Skeletal muscle cell (primary cell): ENCODE measurements around the gene PSMA5.
"Not testable (repeated sequence)": the region's sequence is repeated elsewhere in the genome, so short reads cannot be mapped to it uniquely, and the experiment has no call there.

Experiments
- DNase-seq: peaks from one replicate; pipeline ENCODE4 v3.0.0-alpha.2; 2010; ENCODE audit warnings: low read depth
- H3K4me3 ChIP-seq: 2 replicates; pipeline ENCODE4 v1.5.1; 2011; ENCODE audit warnings: low read depth, mild to moderate bottlenecking, control low read depth, low read length, moderate library complexity

The PSMA5 gene

DNA sequence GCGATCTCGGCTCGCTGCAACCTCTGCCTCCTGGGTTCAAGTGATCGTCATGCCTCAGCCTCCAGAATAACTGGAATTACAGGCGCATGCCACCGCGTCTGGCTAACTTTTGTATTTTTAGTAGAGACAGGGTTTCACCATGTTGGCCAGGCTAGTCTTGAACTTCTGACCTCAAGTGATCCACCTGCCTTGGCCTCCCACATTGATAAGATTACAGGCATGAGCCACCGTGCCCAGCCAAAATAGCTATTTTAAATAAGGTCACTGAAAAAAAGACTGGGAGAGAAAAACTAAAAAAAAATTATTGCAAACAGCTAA, 31.0 kb downstream of the PSMA5 start:
- not testable (repeated sequence) for DNase-seq, H3K4me3 ChIP-seq

- DNase-seq, result no peak
Observed at GRCh38 chr1:109394591-109395281, 31.5 kb downstream of the PSMA5 start.

DNA sequence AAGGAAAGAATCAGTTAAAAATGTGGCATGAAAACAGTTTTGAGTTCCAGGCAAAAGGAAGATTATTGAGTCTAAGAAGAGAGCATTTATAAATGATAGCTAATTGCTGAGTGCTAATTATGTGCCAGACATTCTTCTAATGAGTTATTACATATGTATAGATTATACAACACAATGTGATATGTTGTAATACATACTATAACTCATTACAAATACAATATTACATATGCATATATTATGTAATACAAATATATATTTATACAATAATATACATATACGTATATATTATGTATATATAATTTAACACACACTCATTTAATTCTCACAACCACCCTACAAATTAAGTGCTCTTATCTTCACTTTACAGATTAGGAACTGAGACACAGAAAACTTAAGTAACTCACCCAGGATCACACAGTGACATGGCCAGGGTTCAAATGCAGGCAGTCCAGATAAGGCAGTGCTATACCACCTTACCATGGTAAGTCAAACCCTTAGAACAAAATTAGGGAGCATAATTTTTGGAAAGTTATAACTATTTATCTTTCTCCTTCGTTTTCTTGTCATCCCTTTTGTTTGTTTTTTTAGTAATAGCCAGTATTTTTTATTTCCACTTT, 32.5 kb downstream of the PSMA5 start:
- DNase-seq, result no peak
- H3K4me3 ChIP-seq, result no peak overlapping the region

More at GRCh38 chr1:109394591-109395281, 31.5 kb downstream of the PSMA5 start:
- H3K4me3 ChIP-seq, result no peak overlapping the region

GRCh38 chr1:109392788-109393616, 33.2 kb downstream of the PSMA5 start:
- H3K4me3 ChIP-seq, result peak overlapping the region; percentile 17

GRCh38 chr1:109392037-109392787, 34.0 kb downstream of the PSMA5 start:
- H3K4me3 ChIP-seq, result peak overlapping the region; percentile 17
- DNase-seq, result no peak

More at GRCh38 chr1:109392788-109393616, 33.2 kb downstream of the PSMA5 start:
- DNase-seq, result no peak

GRCh38 chr1:109391626-109392025, 34.6 kb downstream of the PSMA5 start:
- no peak overlapping the region for H3K4me3 ChIP-seq
- no peak for DNase-seq

DNA sequence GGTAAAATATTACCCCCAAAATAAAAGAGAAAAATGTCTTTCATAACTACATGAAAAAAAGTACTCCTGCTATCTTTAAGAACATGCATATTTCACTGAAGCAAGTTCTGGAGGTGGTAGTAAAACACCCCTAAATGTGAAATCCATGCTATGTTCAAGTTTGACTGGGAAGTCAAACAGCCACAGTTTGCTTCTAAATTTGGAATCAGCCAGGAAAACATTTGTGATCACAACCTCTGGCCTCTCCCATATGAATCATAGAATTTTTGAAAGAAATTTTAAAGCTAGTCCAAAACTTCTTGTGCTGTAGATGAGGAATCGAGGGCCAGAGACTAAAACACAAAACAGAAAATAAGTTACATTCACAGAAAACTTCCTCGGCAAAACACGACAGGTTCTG, 35.1 kb downstream of the PSMA5 start:
- no peak overlapping the region for H3K4me3 ChIP-seq
- no peak for DNase-seq

GRCh38 chr1:109389638-109390341, 36.5 kb downstream of the PSMA5 start:
- no peak overlapping the region for H3K4me3 ChIP-seq
- no peak for DNase-seq

DNA sequence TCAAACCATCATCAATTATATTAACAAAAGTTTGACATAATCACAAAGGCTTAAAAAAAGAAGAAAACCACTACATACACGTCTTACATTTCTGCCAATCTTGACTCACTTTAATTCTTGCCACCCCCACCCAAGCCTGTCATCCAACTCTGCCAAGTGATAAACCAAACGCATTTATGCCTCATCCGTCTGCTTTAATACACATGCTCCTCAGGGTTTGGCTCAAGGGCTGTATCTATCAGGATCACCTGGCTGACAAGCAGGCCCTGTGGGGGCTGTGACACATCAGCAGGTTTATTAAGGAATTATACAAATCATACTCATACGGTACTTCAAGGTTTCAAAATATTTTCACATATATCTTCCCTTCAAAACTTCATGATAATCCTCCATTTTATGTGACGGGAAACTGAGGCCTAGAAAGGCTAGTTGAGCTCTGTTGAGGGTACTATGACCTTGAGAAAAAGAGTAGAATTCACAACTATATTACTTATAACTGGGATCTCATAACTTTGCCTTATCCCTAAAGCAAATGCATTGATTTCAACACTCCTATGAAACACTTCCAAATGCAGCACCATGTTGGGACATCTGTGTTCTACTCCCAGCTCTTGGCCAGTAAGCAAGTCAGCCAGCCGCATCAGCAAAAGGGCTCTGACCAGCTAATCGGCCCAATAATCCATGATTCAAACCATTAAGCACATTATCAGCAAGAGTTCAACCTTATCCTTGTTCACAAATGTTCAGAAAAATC, 37.2 kb downstream of the PSMA5 start:
- no peak overlapping the region for H3K4me3 ChIP-seq
- DNase-seq, result no peak

DNA sequence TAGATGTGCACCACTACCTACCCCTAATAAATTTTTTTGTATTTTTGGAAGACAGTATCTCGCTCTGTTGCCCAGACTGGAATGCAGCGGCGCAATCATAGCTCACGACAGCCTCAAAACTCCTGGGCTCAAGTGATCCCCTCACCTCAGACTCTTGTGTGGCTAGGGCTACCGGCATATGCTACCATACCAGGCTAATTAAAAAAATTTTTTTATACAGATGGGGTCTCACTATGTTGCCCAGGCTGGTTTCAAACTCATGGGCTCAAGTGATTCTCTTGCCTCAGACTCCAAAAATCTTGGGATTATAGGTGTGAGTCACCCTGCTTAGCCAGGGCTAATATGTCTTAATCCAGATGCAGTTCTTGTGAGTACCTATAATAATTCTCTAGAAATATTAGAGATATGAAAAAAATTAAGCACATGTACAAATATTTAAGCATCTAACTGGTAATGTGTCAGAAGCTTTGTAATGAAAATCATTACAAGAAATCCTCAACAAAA, 38.0 kb downstream of the PSMA5 start:
- DNase-seq, result no peak
- H3K4me3 ChIP-seq, result no peak overlapping the region

DNA sequence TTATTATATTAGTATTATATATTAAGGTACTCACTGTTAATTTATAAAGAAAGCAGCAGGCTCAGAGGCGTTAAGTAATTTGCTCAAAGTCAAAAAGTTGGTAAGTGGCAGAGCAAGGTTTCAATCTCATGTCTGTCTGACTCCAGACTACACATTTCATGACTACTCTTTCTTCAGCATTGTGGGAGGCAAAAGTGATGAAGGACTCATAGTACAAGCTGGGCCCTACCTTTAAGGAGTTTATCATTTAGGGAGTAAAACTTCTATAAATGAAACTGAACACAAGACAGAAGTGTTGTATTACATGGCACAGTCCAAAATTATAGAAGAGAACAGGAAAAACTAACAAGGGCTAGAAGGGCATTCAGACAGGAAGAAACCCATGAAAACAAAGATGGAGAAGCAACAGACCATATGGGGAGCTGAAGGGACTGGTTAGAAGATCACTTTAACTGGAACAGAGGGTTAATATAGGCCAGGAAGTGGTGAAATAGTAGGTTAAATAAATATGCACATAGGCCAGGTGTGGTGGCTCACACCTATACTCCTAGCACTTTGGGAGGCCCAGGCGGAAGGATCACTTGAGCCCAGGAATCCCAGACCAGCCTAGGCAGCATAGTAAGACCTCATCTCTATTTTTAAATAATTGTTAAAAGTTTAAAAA, 40.1 kb downstream of the PSMA5 start:
- no peak overlapping the region for H3K4me3 ChIP-seq
- no peak for DNase-seq

DNA sequence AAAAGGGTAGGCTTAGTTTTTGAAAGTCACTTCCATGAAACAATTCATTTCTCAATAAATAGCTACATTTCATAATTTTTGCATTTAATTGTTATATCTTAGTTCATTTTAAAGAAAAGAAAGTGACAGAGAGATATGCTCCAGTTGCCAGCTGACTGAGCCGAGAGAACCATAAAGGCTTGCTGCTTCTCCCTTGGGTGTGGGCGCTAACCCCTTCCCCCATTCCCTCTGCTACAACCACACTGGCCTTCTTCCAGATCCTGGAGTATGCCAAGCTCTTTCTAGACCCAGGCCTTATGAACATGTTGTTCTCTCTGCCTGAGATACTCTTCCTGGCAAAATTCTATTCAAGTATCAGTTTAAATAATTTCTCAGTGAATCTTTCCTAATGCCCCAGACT, 40.8 kb downstream of the PSMA5 start:
- H3K4me3 ChIP-seq, result no peak overlapping the region
- DNase-seq, result peak; percentile 67

GRCh38 chr1:109383854-109384253, 42.4 kb downstream of the PSMA5 start:
- H3K4me3 ChIP-seq, result no peak overlapping the region
- DNase-seq, result no peak

DNA sequence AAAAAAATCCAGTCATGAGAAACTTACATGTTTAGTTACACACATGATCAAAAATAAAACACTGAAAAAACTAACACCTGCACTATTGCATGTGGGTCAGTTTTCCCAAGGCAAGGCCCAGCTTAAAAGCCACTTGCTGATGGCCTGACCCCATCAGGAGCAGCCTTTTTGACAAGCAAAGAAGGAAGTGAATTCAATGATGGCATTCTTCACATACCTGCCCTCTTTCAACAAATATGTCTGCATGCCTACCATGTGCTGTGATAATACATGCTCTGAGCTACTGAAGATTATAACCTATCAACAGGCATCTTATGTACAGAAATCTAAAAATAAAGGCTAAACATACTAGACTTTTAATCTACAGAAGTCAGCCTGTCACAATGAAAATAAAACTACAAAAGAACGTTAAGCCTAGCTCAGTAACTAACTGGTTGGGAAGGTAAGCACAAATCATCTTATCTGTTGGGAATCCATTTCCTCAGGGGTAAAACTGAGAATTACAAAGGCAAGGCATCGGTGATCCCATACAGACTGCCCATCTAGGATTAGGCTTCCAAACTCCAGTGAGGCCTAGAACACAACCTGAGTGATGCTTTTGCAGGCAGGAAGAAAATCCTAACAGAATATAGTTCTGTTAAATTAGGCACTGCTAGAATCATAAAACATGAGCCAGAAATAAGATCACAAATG, 43.0 kb downstream of the PSMA5 start:
- no peak overlapping the region for H3K4me3 ChIP-seq
- DNase-seq, result no peak

DNA sequence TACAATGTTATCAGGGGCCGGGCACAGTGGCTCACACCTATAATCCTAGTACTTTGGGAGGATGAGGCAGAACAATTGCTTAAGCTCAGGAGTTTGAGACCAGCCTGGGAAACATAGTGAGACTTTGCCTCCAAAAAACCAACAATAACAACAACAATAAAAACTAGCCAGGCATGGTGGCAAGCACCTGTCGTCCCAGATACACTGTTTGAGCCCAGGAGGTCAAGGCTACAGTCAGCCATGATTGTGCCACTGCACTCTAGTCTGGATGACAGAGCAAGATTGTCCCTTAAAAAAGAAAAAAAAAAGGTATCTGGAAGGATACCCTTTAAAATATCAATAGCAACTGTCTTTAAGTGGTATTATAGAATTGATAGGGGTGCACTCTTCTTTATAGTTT, 44.7 kb downstream of the PSMA5 start:
- no peak overlapping the region for H3K4me3 ChIP-seq
- DNase-seq, result no peak

- no peak overlapping the region for H3K4me3 ChIP-seq
- DNase-seq, result no peak
Observed at GRCh38 chr1:109379907-109380306, 46.3 kb downstream of the PSMA5 start.

GRCh38 chr1:109379422-109379821, 46.8 kb downstream of the PSMA5 start:
- no peak overlapping the region for H3K4me3 ChIP-seq
- no peak for DNase-seq
